ENCODE data around the gene ADAMTS13.

DNA sequence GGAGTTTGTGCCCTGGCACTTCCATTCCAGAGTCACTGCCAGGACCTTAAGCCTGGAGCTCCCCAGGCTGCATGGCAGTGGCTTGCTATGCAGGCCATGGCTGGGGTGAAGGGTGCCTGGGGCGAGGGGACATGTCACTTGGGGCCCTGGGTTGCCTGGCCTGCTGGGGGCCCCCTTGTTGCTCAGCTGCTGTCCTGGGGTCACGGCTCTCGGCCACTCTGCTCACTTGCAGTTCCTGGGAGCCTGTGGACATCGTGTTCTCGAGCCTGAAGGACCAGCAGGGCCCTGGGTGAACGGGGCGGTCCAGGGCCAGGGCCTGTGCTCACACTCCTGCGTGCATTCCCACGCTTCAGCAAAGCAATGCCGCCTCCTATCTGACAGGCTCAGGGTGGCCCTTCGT is 71.3 kb downstream of the ADAMTS13 start:
- TF ChIP-seq, protein P1, sequence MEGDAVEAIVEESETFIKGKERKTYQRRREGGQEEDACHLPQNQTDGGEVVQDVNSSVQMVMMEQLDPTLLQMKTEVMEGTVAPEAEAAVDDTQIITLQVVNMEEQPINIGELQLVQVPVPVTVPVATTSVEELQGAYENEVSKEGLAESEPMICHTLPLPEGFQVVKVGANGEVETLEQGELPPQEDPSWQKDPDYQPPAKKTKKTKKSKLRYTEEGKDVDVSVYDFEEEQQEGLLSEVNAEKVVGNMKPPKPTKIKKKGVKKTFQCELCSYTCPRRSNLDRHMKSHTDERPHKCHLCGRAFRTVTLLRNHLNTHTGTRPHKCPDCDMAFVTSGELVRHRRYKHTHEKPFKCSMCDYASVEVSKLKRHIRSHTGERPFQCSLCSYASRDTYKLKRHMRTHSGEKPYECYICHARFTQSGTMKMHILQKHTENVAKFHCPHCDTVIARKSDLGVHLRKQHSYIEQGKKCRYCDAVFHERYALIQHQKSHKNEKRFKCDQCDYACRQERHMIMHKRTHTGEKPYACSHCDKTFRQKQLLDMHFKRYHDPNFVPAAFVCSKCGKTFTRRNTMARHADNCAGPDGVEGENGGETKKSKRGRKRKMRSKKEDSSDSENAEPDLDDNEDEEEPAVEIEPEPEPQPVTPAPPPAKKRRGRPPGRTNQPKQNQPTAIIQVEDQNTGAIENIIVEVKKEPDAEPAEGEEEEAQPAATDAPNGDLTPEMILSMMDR (IDR thresholded peaks at IDR 0.05 in 8 of 11, conservative IDR thresholded peaks at IDR 0.05 in 3 of 11) = no peak
- TF ChIP-seq POLR2AphosphoS5 (IDR thresholded peaks at IDR 0.05) = peak; percentile 38 to 79 (median 69)
- TF ChIP-seq POLR2A (IDR thresholded peaks at IDR 0.05) = no peak
